Panc1 (cell line): Measurements from ENCODE around the gene HOTAIR.

Experiments used
- TF ChIP-seq, protein P1 (sequence below): fragments of 450-650 bp; IDR thresholded peaks from 2 replicates; pipeline ENCODE4 v1.5.1; 2017; ENCODE audit warnings: mild to moderate bottlenecking
- TF ChIP-seq, protein P2 (sequence below), 2 experiments: IDR thresholded peaks; 2 replicates each; pipeline ENCODE4 v1.6.1; 2011 to 2012; ENCODE audit warnings: low read depth in 2 of 2, control low read depth in 1 of 2, low read length in 1 of 2, mild to moderate bottlenecking in 1 of 2, moderate library complexity in 1 of 2; ENCODE audit not compliant: insufficient read depth in 1 of 2

DNA sequence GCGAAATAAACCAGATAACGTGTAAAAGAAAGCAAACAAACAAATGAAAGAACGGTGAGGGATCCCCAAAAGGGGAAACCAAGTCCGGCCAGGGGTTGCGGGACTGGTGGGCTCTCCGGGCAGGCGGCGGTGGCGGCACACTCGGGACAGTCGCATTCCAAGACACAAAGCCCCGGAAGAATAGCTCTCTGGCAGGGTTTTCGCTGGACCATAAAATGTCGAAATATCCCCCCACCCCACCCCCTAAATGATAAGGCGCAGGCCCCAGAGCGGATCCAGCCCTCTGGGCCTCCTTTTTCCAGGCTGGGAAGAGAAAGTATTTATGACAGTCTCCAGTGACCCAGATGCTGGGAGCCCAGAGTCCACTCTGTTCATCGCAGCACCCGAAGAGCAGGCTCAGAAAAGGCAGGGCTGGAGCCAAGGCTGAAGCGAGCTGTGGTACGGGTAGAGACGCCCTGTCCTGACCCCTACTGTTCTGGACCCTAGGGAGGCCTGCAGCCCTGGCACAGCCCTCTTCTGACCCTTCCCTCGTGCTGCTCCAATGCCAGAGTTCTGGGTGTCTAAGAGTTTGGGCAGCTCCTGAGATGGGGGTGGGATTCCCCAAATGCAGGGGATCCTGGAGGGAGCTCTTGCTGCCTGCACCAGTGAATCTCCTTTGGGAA, 31.9 kb upstream of the HOTAIR start:
- TF ChIP-seq, protein P1, sequence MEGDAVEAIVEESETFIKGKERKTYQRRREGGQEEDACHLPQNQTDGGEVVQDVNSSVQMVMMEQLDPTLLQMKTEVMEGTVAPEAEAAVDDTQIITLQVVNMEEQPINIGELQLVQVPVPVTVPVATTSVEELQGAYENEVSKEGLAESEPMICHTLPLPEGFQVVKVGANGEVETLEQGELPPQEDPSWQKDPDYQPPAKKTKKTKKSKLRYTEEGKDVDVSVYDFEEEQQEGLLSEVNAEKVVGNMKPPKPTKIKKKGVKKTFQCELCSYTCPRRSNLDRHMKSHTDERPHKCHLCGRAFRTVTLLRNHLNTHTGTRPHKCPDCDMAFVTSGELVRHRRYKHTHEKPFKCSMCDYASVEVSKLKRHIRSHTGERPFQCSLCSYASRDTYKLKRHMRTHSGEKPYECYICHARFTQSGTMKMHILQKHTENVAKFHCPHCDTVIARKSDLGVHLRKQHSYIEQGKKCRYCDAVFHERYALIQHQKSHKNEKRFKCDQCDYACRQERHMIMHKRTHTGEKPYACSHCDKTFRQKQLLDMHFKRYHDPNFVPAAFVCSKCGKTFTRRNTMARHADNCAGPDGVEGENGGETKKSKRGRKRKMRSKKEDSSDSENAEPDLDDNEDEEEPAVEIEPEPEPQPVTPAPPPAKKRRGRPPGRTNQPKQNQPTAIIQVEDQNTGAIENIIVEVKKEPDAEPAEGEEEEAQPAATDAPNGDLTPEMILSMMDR = no peak
- TF ChIP-seq, protein P2, sequence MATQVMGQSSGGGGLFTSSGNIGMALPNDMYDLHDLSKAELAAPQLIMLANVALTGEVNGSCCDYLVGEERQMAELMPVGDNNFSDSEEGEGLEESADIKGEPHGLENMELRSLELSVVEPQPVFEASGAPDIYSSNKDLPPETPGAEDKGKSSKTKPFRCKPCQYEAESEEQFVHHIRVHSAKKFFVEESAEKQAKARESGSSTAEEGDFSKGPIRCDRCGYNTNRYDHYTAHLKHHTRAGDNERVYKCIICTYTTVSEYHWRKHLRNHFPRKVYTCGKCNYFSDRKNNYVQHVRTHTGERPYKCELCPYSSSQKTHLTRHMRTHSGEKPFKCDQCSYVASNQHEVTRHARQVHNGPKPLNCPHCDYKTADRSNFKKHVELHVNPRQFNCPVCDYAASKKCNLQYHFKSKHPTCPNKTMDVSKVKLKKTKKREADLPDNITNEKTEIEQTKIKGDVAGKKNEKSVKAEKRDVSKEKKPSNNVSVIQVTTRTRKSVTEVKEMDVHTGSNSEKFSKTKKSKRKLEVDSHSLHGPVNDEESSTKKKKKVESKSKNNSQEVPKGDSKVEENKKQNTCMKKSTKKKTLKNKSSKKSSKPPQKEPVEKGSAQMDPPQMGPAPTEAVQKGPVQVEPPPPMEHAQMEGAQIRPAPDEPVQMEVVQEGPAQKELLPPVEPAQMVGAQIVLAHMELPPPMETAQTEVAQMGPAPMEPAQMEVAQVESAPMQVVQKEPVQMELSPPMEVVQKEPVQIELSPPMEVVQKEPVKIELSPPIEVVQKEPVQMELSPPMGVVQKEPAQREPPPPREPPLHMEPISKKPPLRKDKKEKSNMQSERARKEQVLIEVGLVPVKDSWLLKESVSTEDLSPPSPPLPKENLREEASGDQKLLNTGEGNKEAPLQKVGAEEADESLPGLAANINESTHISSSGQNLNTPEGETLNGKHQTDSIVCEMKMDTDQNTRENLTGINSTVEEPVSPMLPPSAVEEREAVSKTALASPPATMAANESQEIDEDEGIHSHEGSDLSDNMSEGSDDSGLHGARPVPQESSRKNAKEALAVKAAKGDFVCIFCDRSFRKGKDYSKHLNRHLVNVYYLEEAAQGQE (IDR thresholded peaks at IDR 0.05; ENCODE audit: insufficient read depth in 1 of 2, low read depth in 2 of 2, low read length in 1 of 2) = no peak
